Erythroblast (primary cell): ENCODE data around the gene TTC28.

Experiments
- GATA1 ChIP-seq: IDR thresholded peaks from 2 replicates; pipeline ENCODE4 v1.6.1; 2011; ENCODE audit warnings: low read depth, mild to moderate bottlenecking, control low read depth, low read length, moderate library complexity
- POLR2A ChIP-seq: IDR thresholded peaks from 2 replicates; pipeline ENCODE4 v1.6.1; 2011; ENCODE audit warnings: mild to moderate bottlenecking, low read length

DNA sequence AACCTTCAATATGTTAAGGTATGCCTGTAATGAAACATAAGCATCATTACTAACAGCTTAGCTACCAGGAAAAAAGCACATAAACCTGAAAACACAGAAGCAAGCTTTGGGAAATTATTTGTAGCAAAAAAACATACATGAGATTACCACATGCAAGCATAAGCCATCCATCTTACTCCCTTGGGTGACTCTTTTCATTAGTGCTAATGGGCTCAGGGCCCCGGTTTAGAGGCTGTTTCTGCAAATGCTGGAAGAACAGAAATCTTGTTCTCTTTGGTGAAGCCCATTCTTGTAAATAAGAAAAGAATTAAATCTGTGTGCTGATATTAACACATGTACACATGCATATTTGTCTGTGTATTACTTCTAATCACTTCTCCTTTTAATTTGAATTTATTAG, 314.3 kb downstream of the TTC28 start:
- TF ChIP-seq POLR2A (no peak), GATA1 (no peak)
